HG03039 (cell line): ENCODE results near the gene SWI5.
"Not testable (repeated sequence)": the region's sequence is repeated elsewhere in the genome, so short reads cannot be mapped to it uniquely, and the experiment has no call there.

ENCODE experiments used
- ATAC-seq: cut with Tn5 transposase; IDR thresholded peaks from one replicate; pipeline ENCODE4 v1.9.1; 2021; ENCODE audit warnings: mild to moderate bottlenecking, moderate library complexity; ENCODE audit not compliant: unreplicated experiment

SWI5 gene

DNA sequence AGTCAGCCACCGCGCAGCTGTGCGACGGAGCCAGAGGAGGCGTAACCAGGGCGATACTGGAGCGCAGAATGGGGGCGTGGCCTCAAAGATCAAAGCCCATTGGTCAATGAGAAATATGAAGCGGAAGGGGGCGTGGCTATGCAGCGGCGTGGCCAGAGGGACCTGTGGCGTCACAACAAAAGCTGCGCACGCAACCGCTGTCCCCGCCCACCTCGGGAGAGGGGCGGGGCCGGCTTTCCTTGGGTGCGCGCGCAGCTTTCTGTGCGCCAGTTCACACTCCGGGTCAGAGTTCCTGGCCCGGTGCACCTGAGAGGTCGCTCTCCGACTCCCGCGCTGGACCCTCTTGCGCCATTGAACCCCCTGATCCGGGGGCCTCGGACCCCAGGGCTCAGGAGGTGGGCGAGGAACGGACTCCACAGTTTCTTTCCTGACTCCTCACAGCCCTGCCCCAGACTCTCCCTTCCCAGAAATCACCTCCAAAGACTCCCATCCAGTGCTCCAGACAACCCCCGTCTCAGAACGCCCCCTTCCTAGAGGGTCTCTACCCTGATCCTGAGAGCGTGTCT, at the start of gene SWI5:
Gene SWI5 (plus strand): TSS at position 269 of the 566 bp plus-strand sequence.
- ATAC-seq = peak; percentile 95

DNA sequence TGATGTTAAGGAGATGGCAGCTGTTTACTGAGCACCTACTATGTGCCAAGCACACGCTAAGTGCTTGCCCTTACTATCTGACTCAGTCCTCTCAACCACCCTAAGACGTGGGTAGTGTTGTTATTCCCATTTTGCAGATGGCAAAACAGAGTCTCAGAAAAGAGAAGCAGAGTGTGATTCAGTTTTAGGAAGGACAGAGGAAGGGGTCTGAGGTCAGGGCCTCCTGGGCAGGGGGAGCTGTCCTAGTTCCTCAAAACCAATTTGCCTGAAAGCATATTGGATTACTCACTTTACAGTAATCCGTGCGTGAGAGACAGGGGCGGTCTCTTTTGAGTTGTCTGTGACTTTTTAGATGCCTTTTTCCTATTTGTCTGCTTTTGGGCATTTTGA, 49.7 kb upstream of the SWI5 start:
- no peak for ATAC-seq

DNA sequence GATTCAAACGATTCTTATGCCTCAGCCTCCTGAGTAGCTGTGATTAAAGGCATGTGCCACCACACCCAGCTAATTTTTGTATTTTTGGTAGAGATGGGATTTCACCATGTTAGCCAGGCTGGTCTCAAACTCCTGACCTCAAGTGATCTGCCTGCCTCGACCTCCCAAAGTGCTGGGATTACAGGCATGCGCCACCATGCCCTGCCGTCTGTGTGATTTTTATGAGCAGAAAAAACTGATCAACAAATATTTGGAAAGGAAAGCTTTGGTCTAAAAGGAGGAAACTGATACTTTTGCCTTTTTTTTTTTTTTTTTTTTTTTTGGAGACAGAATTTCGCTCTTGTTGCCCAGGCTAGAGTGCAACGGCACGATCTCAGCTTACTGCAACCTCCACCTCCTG, 45.2 kb upstream of the SWI5 start:
- not testable (repeated sequence) for ATAC-seq

DNA sequence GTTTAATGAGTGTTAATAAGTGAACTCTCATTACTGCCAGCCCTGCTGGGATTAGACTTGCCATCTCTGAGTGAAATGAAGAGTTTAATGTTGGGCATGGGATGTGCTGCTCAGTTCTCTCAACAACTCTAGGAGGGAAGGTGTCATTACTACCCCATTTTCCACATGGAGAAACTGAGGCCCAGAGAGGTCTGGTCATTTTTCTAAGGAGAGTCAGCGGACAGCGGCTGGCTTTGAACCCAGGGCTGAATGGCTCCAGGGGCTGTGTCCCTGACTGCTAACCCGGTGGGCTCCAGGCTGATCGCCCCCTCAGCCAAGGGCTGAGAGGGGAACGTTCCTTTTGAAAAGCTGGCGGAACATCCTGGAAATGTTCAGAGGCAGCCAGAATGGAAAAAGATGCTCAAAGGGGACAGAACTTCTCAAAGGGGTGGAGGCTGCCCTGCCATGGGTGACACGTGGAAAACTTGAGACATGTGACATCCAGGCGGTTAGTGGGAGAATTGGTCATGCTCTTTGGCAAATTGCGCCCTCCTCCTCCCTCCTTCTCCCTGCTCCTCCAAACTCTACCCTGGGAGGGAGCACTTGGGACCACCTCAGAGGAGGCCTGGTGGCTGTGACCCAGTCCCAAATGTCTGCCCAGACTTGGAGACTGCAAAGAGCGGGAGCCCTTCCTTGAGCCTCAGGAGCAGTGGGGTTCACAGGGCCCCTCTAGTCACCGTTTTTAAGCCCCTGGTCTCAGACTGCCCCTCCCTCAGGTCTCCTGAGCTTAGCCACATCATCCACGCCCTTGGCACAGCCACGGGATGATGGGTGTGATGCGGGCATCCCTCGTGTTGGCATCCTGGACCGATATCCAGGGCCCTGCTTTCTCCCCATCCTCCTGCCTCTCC, 44.2 kb upstream of the SWI5 start:
- no peak for ATAC-seq

DNA sequence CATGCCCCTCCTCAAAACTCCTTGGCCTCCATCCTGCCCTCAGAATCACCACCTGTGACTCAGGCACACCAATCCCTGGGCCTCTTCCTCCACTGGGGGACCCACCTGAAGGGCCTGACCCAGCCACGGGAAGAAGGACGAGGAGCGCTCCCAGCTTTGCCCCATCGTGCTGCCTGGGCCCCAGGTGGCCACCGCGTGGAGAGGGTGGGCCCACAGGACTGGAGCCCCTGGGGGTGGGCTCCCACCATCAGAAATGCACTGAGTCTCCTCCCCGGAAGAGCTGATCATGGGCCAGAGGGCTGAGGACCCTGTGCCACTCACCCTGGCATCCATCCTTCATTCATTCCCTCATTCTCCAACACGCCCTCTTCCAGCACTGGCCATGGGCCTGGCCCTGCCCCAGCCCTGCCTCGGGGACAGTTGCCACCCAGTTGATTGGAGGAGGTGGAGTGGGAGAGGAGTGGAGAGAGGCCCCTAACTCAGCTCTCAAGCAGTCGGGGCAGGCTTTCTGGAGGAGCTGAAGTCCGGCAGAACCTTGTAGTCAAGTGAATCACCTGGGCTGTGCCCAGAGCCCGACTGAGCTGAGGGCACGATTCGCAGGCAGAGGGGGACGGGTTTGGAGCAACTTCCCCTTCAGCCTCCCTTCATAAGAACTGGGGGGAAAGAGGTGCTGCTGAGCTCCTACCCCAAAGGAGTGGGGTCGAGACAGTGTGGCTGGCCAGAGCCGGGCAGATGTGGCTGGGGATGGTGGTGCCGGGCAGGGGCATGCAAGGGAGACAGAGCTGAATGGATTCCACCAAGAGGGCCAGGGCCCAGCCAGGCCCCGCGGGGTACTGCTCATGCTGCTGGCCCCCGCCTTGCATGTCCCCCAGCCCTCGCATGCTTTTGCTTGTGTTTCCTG, 43.3 kb upstream of the SWI5 start:
- ATAC-seq = no peak

DNA sequence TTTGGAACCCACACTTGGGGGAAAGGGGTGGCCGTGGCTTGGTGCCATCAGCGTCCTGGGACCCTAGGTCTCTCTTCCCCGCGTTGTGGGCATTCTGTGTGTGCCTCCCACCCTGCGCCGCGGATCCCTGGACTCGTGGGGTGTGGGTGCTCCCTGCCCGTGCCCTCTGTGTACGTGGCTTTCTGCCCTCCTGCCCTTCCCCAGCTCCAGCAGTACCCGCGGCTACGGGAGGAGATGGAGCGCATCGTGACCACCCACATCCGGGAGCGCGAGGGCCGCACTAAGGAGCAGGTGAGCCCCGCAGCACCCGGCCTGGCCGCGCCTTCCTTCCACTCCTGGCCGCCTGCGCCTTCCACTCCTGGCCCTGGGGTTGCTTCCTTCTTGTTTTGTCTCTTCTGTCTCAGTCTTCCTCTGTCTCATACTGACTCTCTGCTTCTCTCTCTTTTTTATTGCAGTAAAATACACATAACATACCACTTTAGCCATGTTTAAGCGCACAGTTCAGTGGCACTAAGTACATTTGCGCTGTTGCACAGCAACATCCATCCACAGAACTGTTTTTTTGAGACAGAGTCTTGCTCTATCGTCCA, 42.2 kb upstream of the SWI5 start:
- no peak for ATAC-seq

DNA sequence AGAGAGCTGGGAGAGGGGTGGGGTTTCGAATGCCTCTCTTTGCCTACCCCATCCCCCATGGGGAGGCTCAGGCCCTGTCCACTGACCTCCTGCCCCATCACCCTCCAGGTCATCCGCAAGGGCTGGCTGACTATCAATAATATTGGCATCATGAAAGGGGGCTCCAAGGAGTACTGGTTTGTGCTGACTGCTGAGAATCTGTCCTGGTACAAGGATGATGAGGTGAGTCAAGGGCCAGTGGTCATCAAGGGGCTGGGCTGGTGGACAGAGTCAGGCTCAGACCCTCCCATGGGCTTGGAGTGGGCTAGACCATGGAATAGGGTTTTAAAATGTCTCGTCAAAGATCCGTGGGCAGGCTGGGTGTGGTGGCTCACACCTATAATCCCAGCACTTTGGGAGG, 34.0 kb upstream of the SWI5 start:
- no peak for ATAC-seq

DNA sequence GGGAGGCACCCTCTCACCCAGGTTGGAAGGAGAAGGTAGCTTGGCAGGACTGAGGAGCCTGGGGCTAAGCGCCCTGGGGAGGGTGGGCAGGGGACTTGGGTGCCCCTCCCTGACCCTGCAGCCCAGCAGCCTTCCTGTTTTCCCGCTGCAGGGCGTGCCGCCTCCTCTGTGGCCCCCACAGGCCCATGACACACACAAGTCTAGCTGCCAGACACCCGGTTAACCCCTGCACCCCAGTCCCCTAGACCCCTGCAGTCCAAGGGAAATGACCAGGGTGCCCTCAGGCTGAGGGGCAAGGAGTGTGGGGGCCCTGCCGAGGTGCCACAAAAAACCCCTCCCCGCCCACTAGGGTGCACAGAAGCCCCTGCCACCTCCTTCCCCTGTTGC, 33.3 kb upstream of the SWI5 start:
- no peak for ATAC-seq

DNA sequence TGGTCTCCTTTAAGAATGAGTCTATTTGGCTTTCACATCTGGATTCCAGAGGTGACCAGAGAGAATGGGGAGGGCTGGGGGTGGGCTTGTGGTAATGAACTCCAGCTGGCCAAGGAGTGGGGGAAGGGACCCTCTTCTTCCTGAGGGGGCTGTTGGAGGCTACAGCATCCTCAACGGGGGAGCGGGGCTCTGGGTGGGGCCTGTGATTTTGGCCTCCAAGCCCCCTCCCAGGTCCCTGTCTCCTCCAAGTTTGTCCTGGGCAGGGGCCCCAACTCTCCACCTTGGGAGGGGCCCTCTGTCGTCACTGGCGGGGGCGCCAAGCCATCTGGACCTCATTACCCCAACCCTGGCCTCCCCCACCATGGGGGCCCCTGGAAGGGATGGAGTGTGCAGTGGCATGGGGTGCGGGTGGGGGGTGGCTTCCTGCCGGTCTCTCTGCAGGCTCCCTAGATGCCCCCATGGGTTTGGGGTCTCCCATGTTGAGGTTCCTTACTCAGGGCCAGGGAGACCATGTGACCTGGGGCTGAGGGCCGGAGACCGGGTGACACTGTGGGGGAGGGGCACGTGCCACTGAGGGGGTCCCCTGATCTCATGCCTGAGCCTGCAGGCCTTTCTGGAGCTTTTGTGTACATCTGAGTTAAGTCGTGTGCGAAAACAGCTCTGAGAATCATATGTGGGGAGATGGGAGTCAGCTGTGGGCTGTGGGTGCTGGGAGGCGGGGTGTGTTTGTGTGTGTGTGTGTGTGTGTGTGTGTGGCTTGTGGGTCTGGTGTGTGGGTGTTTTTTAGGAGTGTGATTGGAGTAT, 32.7 kb upstream of the SWI5 start:
- ATAC-seq = no peak

DNA sequence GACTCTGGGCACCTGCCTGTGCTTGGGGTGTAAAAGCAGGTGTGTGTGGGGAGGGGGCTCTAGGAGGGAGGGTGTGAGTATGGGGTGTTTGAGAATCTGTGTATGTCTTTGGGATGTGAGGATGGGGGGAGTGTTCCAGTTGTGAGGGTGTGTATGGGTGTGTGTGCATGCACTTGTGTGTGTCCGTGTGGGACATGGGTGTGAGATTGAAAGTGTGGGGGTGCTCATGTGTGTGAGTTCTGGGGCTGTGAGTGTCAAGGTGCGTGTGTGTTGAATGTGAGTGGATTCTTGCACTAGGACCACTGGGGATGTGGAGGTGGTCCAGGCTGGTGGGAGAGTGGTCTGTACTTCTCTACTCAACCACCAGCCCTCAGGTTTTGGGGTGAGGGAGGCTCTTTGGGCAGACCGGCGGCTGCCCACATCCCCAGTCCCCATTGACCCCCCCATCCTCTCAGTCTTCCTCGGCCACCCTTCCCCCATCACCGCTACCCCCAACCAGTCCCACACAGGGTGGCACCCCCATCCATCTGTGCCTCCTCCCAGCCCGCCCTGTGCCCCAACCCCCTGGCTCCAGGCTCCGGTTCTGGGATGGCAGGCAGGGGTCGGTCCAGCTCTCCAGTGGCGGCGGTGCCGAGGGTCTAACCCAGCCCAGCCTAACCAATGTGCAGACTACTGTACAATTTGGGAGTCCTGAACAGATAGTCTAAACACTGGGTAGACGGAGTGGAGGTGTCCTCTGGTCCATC, 31.8 kb upstream of the SWI5 start:
- no peak for ATAC-seq

DNA sequence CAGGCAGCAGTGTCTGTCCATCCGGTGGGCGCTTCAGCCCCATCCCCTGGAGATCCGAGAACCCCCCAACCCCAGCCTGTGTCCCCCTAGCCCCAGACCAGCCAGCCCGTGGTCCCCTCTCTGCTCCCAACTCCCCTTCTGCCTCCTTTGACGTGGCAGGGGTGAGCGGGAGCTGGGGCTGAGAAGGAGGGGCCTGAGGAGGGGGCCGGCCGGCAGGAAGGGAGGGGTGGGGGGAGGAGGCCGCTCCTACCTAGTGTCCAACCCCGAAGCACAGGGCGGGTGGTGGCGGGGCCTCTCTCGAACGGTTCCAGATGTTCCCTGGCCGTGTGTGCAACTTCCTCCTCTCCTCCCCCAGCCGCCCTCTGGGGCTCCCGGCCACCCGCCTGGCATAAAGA, 31.2 kb upstream of the SWI5 start:
- no peak for ATAC-seq

DNA sequence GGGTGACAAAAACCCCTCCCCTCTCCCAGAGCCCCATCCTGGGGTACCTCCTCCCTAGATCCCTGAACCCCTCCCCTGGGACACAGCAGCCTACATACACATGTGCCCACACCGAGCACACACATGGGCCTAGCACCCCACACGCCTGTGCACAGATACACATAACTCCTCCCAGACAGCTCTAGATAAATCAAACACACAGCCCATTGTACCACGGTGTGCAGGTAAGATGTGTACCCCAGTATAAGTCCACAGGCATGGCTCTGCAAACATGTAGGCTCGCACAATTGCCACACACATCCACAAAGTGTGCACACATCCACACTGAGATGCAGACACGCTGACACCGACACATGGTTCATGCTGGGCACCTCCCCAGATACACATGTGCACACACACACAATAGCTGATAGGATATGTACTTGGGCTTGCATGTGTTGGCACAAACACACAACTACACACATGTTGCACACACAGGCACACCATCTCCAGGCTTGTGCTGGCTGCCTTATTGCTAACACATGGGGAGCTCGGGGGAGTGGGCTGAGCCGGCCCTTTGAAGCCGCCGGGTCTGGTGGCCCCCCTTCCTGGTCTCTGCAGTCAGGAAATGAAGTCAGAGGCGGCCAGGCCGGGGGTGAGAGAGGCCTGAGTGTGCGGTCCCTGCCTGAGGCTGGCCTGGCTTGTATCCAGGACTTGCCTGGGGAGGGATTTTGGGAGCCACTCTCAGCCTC, 30.5 kb upstream of the SWI5 start:
- ATAC-seq = no peak

DNA sequence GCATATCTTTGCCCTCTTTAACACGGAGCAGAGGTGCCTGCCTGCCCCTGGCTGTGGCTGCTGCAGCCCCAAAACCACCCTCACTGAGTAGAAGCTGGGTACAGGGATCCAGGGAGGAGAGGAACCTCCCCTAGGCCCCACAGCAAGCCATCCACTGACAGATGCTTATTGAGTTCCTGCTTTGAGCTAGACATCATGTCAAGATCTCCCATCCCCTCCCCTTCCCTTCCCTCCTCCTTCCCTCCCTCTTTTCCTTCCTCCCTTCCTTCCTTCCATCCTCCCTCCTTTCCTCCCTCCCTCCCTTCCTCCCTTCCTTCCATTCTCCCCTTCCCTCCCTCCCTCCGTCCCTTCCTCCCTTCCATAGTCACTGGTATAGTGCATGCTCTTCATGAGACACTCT, 29.6 kb upstream of the SWI5 start:
- no peak for ATAC-seq

DNA sequence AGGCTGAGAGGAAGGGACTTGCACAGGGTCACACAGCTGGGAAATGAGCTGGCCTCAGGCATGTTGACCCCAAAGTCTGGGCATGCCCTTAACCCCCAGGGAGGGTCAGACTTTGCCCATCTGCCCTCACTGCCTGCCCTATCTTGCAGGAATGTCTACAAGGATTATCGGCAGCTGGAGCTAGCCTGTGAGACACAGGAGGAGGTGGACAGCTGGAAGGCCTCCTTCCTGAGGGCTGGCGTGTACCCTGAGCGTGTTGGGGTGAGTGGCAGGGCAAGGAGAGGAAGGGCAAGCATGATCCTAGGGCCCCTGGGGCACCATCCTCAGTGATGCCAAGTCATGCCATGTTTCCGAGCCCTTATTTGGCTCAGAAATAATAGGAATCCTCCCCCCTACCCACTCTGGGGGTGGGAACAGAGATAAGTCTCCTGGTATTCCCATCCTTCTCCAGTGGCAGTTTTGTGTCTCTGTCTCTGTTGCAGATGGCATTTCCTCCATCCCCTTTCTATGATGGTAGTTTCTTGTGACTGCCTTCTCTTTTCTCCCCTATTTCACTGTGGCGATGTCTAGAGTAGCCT, 28.8 kb upstream of the SWI5 start:
- ATAC-seq = no peak

DNA sequence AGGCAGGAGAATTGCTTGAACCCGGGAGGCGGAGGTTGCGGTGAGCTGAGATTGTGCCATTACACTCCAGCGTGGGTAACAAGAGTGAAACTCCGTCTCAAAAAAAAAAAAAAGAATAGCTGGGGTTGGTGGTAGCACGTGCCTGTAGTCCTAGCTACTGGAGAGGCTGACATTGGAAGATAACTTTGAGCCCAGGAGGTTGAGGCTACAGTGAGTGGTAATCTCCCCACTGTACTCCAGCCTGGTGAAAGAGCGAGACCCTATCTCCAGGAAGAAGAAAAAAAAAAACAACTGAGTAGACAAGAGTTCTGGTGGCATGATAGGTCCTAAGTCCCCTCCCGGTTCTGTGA, 26.5 kb upstream of the SWI5 start:
- no peak for ATAC-seq

DNA sequence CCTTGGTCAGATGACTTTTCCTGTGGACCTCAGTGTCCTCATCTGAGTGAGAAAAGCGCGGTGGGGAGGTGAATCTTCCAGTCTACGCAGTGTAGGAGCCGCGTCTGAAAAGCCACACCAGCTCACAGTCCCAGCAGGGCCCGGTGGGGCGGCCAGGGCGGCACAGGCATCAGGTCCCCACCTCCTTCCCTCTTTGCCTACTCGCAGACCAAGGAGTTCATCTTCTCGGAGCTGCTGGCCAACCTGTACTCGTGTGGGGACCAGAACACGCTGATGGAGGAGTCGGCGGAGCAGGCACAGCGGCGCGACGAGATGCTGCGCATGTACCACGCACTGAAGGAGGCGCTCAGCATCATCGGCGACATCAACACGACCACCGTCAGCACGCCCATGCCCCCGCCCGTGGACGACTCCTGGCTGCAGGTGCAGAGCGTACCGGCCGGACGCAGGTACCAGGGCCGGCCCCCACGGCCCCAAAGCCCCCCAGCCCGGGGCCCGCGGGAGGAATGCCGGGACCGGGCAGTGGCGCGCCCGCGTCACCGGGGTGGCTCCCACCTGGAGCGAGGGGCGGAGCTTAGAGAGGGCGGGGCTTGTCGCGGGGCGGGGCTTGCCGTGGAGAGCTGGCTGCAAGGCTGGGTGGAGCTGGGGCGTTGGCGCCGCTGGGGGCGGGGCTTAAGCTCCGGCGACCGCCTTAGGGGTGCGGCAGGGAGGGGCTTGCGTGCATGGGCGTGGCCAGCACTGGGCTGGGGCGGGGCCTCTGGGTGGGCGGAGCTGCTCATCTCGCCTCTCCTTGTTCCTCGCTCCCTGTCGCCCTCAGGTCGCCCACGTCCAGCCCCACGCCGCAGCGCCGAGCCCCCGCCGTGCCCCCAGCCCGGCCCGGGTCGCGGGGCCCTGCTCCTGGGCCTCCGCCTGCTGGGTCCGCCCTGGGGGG, 25.9 kb upstream of the SWI5 start:
- peak; percentile 80 for ATAC-seq

DNA sequence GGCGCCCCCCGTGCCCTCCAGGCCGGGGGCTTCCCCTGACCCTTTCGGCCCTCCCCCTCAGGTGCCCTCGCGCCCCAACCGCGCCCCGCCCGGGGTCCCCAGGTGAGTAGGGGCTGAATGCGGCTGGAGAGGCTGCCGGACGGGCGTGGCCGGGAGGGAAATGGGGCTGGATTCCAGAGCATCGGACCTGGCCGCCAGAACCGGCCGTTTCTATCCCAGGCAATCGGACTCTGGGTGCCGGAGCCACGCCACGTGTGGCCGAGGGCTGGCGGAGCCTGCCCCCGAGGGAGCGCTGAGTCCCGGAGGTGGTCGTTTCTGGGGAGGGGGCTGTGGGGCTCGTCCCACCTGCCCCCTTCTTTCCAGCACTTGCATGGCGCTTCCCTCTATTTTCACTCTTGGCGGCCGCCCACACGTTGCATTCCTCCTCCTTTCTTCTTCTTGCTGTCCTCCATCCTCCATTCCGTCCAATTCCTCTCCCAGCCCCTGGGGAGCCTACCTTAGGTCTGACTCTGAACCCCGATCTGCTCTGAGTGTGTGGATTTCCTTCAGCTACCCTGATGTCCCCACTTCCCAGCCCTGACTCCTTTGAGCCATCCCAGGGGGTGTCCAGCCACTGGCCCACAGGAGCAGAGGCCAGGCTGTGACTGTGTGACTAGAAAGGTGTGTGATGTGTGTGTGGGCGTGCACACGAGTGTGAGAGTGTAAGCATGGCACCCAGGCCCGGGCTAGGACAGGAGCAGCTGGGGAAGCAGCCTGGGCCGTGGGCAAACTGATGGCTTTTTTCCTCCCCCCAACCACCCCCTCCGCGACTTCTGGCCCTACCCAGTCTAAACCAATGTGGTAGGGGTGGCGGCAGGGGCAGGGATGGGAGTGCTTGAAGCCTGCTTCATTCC, 25.0 kb upstream of the SWI5 start:
- no peak for ATAC-seq
